ENCODE measurements around the gene ASPRV1. TPM values are rescaled to one million over a fixed set of nuclear protein-coding genes. Genes with fewer than 3 reads are reported as not detected.
"Not testable (repeated sequence)": the region's sequence is repeated elsewhere in the genome, so short reads cannot be mapped to it uniquely, and the experiment has no call there.

ASPRV1 gene
- total RNA-seq, 2 experiments from 2014 or later: 0.42 to 0.61 TPM

- ChIA-PET CTCF (no interaction called here), POLR2A (no interaction called here)
Observed at GRCh38 chr2:69965756-69966445, 4.5 kb upstream of the ASPRV1 start.

DNA sequence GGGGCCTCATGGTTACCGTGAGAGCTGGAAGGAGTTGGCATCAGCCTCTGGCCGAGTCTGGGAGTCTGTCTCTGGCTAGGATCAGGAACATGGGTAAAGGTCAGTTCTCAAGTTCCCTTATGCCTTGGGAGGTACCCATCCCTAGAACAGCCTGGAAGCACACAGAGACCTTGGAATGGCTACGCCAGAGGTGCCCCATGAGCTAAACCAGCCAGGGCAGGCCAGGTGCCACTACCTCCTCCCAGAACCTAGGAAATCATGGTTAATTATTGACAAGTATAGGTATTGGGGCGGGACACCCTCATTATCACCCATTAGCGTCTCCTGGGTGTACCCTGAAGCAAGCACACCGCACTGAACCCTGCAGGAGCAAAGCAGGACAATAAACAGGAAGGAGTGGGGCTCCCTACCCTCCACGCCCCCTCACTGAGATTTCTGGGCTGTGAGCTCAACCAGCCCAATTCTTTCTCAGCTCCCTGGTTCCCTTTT, 3.0 kb upstream of the ASPRV1 start:
- ChIA-PET POLR2A (no interaction called here), CTCF (interaction anchor here (1.8 kb wide), 1 partner anchor 240 kb away, joined by 4 read pairs; no protein-coding TSS in a partner anchor)

DNA sequence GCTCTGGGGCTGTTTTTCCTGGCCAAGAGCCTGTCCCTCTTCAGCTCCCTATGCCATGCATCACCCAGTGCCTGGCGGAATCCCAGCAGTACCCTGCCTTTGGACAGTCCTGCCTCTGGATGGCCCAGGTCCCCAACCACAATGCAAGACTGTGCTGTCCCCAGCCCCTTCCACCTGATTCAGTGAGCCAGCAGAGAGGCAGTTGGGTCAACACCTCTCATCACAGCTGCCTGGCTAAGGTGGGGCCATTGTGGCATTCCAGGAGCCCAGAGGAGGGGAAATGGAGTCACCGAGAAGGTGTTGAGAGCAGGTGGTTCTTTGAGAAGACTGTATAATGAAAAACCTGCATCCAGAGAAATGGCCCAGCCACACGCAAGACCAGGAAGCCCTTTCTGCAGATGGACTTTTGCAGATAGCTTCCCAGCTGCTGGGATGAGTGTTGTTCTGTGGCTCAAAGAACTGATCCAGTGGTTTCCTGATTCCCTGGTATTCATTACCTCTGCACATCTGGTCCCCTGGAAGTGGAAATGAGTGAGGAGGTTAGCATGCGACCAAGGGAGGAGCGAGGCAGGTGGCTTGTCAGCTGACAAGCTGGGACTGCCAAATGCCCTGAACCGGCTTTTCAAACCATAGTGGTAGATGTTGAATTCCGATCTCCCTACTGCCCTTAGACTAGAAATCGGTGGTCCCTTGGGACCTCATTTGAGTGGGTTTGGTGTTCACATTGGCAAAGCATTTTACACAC, 1.7 kb upstream of the ASPRV1 start:
- CTCF ChIA-PET: interaction anchor here (1.8 kb wide), 1 partner anchor 238 kb away, joined by 4 read pairs; no protein-coding TSS in a partner anchor
- POLR2A ChIA-PET: no interaction called here

DNA sequence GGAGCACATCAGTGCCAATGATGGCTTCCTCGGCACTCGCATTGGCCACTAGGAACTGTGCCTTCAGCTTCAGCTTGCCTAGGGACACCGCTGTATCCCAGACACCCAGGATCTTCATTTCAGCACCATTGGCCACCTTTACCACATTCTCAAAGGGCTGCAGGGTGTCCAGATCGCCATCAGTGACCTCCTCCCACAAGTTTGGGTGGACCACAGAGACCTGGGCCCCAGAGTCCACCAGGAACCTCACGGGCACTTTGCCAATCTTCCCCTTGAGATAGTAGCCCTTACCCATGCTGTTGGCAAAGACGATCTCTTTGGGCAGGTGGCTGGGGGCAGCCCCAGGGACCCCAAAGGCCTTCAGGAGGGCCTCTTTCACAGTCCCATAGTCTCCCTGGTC, 610 bp downstream of the ASPRV1 start:
- CTCF ChIA-PET: no interaction called here
- POLR2A ChIA-PET: no interaction called here

GRCh38 chr2:69959425-69959824, 2.0 kb downstream of the ASPRV1 start:
- ChIA-PET POLR2A (no interaction called here), CTCF (no interaction called here)

GRCh38 chr2:69958480-69958879, 3.0 kb downstream of the ASPRV1 start:
- CTCF ChIA-PET: no interaction called here
- POLR2A ChIA-PET: no interaction called here

DNA sequence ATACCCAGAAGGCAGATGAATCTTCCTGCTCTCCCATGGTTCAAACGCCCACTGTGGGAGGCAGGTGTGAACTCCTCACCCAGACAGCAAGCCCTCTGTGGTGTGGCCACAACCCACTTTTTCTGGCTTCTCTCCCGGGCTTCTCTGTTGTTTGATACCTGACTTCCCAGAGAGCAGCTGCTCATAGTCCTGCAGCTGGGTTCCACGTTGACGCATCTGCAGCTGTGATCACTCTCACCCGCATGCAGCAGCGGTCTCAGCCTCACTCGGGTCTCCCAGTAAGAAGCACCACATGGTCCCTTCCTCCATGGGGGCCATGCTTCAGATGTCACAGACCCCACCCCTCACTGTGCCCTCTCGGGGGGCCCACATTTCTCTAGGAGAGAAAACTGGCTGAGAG, 3.5 kb downstream of the ASPRV1 start:
- POLR2A ChIA-PET: no interaction called here

GRCh38 chr2:69956475-69956979, 4.9 kb downstream of the ASPRV1 start:
- CTCF ChIA-PET: no interaction called here
- POLR2A ChIA-PET: no interaction called here

More for the DNA sequence above, 3.5 kb downstream of the ASPRV1 start:
- CTCF ChIA-PET: interaction anchor here (0.6 kb wide), 1 partner anchor 345 kb away, joined by 3 read pairs; no protein-coding TSS in a partner anchor

- CTCF ChIA-PET: interaction anchor here (1.0 kb wide), 1 partner anchor 29 kb away, joined by 3 read pairs; no protein-coding TSS in a partner anchor
Observed at GRCh38 chr2:69955029-69955428, 6.4 kb downstream of the ASPRV1 start.

GRCh38 chr2:69954084-69954483, 7.3 kb downstream of the ASPRV1 start:
- POLR2A ChIA-PET: interaction anchor here (0.5 kb wide), 1 partner anchor 134 kb away, joined by 3 read pairs; no protein-coding TSS in a partner anchor
- CTCF ChIA-PET: interaction anchor here (0.7 to 1.0 kb wide), 2 partner anchors 20 to 30 kb away, joined by 3 read pairs; no protein-coding TSS in a partner anchor

More at GRCh38 chr2:69955029-69955428, 6.4 kb downstream of the ASPRV1 start:
- POLR2A ChIA-PET: no interaction called here

- POLR2A ChIA-PET: no interaction called here
Observed at GRCh38 chr2:69952336-69953115, 8.9 kb downstream of the ASPRV1 start.

DNA sequence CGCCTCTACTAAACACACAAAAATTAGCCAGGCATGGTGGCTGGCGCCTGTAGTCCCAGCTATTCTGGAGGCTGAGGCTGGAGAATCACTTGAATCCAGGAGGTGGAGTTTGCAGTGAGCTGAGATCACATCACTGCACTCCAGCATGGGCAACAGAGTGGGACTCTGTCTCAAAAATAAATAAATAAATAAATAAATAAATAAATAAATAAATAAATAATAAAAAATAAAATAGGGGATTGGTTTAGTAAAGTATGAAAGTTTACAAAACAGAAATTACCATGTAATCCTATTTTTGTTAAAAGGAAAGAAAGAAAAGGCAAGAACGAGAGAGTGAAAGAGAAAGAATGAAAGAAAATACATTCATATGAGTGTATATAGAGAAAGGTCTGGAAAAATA, 10.8 kb downstream of the ASPRV1 start:
- CTCF ChIA-PET, POLR2A ChIA-PET: not testable (repeated sequence)

More at GRCh38 chr2:69952336-69953115, 8.9 kb downstream of the ASPRV1 start:
- CTCF ChIA-PET: interaction anchor here (0.8 kb wide), 1 partner anchor 352 kb away, joined by 3 read pairs; no protein-coding TSS in a partner anchor

GRCh38 chr2:69950241-69950640, 11.2 kb downstream of the ASPRV1 start:
- ChIA-PET CTCF (interaction anchor here (1.5 kb wide), 1 partner anchor 61 kb away, joined by 3 read pairs; no protein-coding TSS in a partner anchor), POLR2A (no interaction called here)

DNA sequence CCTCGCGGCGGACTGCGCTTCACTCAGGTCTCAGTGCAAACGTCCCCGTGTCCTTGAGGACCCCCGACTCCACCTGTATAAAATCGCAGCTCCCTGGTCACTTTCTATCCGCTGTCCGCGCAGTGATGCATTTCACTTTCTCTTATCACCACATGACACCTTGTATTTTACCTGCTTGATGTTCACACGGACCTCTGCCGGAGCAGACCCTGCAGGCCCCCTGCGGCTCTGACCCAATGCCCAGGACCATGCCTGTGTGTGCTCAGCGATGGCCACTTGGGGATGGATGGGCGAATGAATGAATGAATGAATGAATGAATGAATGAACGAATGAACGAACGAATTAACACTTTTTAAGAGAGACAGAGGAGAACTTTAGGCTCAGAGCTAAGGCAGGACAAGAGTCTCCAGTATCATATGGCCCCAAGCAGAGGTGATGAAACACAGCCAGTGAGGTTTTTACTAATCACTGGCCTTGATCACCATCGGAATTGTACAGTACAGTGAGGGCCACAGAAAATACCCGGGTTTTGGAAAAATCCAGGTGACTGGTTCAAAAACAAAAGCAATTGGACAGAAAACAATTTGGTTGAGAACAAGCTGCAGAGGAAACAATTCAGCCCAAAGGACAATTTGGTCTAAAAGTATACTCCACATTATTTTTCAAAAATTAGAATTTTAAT, 12.3 kb downstream of the ASPRV1 start:
- ChIA-PET POLR2A (no interaction called here), CTCF (interaction anchor here (1.5 kb wide), 1 partner anchor 62 kb away, joined by 3 read pairs; no protein-coding TSS in a partner anchor)

DNA sequence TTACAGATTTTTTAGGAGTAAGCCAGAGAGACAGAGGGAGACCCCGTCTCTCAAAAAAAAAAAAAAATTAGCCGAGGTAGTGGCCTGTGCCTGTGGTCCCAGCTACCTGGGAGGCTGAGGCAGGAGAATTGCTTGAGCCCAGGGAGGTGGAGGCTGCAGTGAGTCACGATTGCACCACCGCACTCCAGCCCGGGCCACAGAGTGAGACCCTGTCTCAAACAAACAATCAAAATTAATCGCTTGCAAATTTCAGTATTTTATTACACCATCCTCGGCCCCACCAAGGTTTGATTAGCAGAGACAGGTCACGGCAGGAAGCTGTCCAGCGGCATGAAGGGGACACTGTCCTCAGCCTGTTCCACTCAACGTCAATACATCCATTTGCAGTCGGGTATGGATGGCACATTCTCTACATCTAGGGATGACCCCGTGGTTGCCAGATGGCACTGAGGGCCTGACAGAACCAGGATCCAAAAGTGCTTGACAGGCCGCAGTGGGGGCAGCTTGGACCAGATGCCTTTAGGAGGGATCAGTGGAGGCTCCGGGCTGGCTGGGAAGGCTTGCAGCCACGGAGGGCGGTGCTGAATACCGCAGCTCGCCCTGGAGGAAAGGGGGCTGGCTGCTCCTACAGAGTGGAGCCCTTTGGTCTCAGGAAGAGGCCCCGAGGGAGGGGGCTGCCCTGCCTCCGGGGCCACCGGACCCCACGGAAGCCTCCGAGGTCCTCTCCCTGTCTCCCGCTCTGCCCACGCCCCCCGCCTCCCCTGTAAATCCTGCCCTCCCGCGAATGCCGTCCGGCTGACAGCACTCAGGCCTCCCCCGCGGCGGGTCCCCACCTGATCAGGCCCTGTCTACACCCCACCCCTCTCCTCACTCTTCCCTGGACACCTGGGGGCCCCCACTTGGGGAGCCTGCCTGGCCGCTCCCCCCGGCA, 13.1 kb downstream of the ASPRV1 start:
- ChIA-PET CTCF (interaction anchor here (1.5 kb wide), 1 partner anchor 63 kb away, joined by 3 read pairs; no protein-coding TSS in a partner anchor), POLR2A (no interaction called here)

DNA sequence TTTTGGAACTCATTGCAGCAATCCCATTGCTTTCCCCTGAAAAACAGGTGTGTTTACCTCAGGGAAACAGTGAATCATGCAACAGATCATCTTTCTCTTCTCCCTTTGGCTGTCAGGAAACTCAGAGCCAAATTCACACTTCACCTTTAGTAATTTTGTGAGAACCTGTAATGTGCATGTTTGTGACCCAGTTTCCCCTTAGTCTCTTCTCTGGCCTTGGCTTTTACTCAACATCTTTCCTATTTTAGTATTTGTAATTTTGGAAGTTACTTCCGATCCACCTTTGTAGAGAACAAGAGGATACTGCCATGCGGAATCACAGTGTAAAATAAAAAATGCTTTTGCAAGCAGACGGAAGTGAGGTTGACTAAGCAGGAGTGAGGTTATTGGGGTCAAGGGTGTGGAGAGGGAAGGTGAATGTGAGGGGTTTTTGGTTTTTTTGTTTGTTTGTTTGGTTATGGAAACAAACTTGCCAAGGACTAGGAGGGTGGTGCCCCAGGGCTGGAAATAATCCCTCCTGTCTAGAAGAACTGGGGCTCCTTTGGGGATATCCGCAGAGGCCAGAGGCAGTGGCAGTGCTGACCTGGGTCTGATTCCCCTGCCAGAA, 14.0 kb downstream of the ASPRV1 start:
- CTCF ChIA-PET: no interaction called here
- POLR2A ChIA-PET: interaction anchor here (2.1 kb wide), 1 partner anchor 33 kb away, joined by 8 read pairs; the partner anchor contains the start of gene MXD1

All from activated CD8-positive, alpha-beta memory T cell treated with anti-CD3 and anti-CD28 coated beads for 36 hours (primary cell).